AG08395 (cell line): Measurements from ENCODE around the gene ADGRB3.

Experiments used
- DNase-seq: peaks from one replicate; pipeline ENCODE4 v3.0.0; 2012; ENCODE audit warnings: mixed read lengths, low spot score

Gene ADGRB3

DNA sequence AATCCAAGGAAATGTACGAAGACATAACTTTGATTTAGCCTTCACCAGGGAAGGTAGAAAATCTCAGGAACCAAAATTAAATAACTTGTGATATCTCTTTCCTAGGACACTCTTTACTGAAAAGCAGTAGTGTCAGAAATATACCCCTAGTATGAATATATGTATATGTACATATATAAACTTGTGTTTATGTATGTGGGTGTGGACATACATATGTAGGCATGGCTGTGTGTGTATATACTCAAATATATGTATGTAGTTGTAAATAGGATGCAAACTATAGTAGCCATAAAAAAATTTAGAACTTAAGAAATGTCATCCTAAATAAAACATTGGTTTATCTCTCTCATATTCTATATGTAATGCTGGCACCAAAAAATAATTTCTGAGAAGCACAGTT is 500.8 kb downstream of the ADGRB3 start:
- DNase-seq: no peak

DNA sequence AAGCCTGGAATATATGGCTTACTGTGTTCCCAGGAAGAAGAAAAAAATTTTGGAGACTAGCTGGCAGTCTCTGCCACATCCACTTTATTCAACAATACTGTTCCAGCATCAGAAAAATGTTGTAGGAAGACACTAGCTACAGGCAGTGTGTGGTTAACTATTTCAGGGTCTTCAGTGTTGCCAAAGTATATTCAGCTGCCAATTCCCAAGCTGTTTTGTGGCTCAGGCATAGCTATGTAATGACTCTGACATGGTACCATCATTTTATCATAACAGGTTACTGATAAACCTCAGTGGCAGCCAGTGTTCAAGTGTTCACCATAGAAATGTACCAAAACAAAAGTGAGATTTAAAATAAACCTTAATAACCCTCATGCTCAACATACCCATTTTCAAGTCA is 503.1 kb downstream of the ADGRB3 start:
- DNase-seq: no peak

DNA sequence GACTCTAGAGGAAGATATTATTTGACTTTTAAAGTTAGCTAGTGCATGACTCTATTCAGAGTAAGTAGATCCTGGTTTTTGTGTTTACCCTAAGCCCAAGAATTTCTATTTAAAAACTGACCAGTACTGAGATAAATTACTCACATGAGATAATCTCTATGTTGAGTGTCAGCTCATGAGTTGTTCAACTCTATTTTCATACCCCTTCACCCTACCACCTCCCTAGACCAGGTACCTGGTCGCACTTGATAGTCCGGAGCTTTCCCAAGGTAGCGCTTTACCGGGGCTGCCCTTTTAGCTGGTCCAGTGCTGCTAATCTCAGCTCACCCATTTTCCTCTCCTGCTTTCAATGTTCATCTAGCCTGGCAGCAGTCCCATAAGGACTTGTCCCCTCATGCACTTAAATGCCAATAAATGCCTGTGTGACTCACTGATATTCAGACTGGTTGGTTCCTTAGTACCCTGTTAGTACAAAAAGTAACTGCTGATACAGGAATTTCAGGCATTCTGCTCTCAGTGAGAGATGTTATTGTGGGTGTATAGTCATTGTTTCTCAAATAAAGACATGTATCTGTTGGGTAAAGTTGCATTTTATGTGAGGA is 503.9 kb downstream of the ADGRB3 start:
- no peak for DNase-seq

DNA sequence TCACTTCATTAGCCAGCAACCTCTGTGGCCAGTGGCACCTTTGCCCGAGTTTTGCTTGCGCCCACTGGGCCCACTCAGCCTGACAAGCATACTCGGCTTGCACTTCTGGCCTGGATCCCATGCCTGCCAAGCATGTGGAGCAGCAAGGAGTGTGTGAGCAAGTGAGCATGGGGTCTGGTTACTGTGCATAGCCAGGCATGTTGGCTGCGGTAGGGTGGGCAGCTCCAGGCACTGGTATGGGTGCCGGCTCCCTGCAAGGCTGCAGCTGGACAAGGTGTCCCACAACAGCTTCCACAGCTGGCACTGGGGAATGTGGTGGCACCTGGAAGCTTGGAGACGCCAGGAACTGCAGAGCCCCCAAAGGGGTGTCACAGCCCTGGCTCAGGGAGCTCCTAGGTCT is 510.0 kb downstream of the ADGRB3 start:
- no peak for DNase-seq

DNA sequence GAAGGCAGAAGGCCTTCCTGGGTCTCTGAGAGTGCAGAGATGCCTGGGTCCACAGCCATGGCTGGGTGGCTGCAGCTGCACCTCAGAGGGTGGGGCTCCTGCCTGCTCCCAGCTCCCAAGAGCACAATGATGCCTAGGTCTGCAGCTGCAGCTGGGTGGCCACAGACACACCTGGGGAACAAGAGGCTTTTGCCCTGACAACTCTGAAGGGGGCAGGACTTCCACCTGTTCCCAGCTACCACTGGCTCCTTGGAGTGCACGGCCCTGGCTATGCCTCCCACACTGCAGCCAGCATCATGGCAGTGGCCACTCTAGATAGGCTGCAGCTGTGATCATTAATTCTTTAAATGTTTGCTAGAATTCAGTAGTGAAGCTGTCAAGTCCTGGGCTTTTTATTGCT is 511.3 kb downstream of the ADGRB3 start:
- DNase-seq: no peak

DNA sequence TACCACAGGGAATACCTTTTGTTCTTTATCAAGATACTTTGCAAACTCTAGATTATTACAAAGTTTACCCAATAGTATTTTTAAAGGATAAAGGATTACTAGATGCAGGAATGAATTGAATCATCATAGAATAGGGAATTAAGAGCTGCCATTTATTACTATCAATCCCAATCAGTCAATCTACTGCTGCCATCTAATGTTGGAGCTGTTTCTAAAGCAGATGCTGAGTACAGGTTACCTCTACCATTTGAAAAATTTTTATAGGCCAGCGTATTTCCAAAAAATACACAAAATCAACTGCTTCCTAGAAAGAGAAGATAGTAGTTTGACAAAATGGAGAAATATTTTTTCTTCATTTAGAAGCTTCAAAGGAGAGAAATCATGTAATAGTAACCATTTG is 520.4 kb downstream of the ADGRB3 start:
- DNase-seq: no peak

DNA sequence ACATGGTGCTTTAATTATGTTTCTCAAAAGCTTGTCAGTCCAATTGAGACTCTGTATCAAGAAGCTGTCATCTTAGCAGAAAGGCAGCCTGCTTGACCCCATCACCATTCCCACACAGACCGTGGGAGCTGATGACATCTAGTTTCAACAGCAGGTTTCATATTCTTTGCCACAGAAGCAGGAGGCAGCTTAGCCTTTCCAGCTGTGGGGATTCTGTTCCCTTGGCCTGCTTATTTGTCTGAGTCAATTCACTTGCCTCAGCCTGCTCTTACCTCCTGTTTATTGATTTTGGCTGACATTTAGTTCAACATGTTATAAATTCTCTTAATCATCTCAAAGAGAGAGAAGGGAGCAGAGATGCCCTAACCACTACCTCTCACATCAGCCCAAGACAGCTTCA is 527.7 kb downstream of the ADGRB3 start:
- DNase-seq: no peak

DNA sequence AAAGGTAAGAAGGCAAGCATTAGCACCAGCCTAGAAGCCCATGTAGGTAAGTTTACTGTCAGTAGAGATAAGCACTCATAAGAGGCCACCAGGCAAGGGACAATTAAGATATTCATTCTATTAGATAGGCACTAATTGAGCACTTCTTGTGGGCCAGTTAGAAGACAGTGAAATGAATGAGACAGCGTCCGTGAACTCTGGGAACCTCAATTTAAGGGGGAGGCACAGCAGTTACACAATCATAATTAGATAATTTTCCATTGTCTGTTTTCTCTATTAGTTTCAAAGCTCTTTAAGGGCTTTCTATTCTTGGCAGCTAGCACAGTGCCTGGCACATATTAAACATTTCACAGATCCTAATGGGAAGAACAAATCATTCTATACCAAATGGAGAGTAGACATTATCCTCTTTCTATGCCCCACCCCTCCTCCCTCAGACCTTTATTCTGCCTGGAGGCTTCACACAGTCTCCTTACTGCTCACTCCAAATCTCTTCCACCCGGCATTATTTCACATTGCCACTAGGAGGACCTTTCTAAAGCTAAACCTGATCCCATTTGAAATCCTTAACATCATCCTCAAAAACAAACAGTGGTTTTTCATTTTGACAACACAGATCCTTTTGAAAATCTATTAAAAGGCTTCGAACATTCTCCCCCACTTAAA is 529.6 kb downstream of the ADGRB3 start:
- DNase-seq: no peak

DNA sequence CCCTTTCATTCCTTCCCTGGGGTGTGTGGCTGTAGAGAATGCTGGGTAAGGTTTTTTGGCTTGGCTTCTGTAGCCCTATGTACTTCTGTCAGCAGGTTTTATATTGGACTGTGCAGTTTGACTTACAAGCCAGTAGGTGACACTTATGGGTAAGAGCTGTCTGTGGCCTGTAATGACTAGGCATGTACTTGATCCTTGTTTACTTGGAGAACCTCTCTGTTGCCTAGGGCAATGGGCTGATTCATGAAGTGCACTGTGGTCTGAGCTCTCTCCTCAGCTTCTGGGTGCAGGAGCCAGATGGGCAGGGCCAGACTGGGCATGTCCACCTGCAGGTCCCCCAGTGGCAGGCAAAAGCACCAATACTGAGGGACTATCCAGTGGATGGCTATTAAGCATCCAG is 544.6 kb downstream of the ADGRB3 start:
- no peak for DNase-seq

DNA sequence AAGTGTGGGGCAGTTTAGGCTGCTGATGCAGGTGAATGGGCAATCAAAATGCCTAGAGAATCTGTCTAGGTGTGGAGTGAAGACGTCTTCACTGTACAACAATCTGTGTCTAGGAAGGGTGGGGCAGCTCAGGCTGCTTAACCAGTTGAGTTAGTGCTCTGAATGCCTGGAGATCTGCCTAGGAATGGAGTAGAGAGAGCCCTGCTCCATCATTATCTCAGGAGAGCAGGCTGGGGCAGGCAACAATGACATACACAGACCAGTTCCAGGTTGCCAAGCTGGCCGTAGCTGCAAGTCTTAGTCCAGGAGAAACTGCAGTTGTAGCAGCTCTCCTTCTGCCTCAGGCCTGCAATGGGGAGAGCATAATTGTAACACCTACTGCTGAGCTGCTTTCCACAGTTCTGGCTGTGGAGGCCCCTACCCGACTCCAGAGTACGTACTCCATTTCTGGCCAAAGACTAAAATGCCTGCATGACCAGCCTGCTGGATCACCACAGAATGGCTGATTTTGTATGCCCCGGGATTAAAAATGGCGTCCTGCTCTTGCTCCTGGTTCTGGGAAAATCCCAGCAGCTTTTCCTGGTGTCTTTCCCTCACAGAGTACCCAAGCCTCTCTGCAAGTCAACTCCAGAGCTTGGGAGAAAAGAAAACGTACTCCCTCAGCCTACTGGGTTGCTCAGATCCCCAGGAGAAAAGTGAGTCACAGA is 545.4 kb downstream of the ADGRB3 start:
- no peak for DNase-seq

DNA sequence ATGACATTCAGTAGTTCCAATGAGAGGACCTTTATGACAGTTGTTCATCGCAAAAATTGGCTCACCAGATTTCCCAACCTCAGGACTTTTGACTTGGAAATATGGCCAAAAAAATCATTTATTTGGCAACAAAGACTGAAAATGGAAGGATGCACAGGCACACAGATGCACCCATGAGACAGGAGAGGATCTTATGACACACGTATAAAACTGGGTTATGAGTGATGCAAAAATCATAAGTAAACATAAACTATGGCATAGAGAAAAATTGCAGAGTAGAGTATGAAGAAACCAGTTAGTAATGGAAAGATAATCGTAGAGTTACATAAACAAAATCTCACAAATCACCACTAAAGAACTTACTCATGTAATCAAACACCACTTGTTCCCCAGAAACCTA is 546.9 kb downstream of the ADGRB3 start:
- DNase-seq: no peak

DNA sequence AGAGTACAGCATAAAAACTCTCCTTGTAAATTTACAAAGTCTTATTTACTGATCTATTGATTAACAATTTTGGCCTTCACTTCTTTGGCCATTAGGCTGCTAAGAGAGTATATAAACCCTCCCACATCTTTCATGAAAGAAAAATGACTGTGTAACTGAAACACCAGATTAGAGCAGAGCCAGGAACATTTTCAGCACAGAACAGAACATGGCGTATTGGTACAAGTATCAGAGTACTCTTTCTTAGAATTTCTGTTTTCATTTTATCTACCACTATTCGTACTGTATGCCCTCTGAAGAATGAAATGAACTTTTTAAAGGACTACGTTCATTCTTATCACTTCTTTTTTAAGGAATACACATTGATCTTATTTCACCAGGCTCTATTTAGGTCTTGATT is 550.2 kb downstream of the ADGRB3 start:
- DNase-seq: no peak

DNA sequence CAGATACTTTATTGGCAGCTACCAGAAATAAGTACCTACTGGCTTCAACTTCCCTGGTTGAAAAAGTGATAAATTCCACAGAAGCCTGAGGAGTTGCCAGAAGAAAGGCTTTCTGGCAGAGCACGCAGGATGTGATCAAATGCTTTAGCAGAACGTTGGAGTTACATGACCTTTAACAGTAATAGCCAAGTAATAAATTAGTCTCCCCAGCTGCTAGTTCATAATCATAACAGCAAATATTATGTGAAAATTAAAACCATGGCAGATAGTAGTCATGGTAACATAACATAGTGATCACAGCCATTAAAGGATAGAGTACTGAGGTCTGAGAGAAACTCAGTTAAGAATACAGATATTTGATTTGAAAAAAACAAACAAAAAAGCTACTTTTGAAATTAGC is 567.7 kb downstream of the ADGRB3 start:
- no peak for DNase-seq

DNA sequence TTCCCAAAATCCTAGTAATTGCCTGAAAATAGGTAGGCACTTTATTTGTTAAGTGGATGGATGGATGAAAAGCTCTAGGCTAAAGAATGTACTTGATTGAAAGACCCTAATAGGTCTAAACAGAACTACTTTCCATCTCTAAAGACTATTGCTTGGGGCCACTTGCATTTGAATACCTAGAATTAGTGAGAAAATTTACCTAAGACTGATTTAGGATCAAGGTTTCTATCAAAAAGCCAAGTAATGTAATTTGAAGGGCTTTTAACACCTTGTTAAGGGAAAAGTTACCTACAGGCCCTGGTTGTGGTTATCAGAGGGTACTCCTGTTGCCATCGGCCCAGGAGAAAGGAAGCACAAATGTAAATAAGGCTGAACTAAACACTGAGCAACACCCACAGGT is 581.0 kb downstream of the ADGRB3 start:
- no peak for DNase-seq

DNA sequence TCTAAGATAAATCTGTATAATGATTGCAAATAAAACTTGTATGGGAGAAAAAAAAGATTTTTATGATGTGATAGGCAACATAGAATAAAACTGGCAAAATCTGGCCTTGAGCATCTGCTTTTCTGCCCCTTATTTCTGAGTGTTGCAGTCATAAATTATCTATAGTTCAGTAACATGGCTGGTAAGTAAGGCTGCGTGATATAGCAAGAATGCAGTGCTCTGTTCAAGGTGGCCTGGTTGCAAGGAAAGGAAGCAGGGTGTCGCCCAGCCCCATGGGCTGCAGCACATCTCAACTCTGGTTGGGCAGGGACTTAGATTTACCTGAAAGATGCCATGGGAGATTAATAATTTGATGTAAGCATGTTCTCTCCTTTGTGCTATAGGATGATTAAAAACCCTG is 582.3 kb downstream of the ADGRB3 start:
- no peak for DNase-seq

DNA sequence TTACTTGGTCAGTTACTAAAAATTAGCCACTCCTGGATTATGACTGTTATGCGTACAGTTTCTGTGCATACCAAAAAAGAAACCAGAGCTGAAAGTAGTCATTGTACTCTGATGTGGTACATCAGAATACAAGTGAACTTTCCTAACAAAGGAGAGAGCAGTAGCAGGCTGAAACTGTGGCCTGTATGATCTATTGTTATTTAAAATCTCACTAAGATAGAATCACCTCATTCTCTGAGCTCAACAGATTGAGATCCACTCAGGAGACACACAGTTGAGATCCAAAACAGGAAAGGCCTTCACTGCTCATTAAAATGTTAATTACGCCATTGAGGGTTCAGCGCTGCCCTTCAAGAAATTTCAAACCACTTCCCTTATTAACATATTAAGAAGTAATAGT is 585.3 kb downstream of the ADGRB3 start:
- DNase-seq: no peak

DNA sequence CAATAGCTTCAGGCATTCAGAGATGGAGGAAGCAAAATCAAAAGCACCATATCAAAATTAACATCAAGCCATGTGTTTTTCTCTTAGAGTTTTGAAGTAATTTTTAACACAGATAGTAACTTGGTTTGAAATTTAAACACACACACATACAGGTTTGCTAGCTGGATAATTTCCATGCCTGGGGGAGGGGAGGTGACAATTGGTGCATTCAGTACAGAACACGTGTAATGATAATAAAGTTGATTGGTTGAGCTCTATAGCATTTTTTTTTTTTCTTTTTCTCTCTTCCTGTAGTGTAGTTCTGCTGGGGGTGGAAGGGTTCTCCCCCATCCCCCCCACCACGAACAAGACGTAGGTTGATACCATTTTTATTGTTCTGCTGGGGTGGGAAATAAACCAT is 596.9 kb downstream of the ADGRB3 start:
- no peak for DNase-seq

DNA sequence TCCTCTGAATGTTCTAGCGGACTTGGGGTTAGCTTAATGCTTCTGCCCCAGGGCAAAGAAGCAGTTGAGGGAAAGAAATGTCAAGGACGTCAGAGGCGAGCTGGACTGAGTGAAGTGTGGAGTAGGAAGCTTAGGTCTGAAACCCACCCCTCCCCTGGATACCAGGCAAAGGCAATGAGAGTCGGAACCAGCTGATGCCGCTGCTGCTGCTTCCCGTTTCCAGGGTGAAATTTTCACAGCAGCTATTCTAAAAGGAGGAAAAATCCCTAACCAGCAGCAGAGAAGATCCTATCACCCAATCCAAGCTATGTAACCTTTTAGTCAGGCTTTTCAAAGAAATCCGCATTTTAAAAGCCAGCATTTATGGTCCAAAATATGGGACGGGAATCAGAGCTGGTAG is 597.4 kb downstream of the ADGRB3 start:
- no peak for DNase-seq

DNA sequence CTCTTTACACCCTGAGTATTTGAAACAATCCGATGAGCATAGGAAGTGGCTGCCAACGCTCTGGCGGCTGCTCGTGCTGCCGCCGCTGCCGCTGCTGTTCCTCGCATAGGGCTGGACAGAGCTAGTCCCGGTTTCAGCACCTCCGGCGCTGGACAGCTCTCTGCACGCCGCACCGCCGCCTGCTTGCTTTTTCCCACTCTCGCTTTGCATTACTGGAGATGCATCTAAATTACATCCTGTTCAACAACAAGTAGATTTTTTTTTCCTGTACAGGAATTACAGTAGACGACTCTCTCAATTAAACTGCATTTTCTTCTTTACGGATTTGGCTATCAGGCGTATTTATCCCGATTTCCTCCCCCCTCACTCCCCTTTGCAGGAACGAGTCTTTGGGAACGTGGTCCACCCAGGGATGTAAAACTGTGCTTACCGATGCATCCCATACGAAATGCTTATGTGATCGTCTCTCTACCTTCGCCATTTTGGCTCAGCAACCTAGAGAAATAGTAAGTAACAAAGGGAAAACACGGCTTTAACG is 597.9 kb downstream of the ADGRB3 start:
- DNase-seq: peak; percentile 41

DNA sequence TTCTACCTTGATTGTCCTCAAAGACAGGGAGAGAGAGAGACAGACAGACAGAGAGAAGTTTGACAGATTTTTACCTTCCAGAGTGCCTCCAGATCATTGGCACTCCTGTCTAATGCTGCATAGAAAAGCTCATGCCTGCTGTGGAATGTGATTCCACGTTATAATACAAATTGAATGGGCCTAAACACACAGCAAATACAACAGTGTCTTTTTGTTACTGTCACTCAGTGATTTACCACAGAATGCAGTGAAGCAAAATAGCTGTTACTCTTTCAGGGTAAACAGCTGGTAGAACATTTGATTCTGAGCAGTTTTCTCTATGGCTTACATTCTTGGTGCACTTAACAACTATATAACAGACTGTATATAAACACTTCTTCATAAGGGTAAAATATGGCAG is 603.0 kb downstream of the ADGRB3 start:
- no peak for DNase-seq

DNA sequence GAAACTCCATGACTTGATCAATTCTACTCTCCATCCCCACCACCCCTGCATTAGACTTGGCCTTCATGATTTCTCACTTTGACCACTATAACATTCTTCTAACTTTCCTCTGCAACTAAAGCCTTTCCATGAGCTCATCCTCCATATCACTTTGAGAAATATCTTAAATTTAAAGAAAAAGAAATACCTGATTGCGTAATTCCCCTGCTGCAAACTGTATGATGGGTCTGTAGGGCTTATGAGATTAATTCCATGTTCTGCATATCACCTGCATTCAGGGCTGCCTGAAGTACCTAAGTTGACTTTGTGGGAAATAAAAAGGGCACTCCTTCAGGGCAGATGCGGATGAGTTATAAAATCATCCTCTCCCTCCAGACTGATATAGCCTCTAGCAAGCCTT is 611.9 kb downstream of the ADGRB3 start:
- DNase-seq: no peak

DNA sequence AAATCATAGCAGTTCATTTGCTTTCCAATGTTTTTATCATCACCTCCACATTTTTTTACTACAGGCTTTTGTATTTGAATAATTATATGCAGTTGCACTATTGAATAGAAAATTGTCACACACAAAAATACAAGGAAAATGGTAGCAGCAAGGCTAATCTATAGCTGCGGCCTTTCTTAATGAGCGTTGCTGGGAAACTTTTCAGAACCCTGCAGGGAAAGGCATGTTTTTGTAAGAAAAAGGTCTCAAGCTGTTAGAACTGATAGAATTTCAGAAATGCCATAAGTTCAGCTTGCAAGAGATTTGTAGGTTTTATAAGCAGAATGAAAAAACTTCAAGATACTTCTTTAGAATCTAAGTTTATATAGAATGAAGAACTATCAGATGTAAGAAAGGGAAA is 625.9 kb downstream of the ADGRB3 start:
- no peak for DNase-seq

DNA sequence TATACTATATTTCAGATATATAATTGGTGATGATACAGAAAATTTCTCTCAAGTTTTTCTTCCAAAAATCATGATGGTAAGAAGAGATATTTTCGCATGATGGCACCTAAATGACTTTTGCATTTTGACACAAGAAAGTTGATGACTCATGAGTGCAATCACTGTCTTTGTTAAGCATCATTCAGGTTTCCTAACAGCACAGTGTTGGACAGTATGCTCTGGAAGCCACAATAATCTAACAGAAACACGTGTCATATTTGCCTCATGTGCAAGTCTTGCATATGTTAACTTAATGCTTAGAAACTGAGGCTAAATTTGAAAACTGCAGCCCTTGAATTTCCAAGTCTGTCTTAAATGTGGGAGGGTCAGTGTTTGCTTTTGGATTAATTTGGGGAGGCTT is 628.2 kb downstream of the ADGRB3 start:
- DNase-seq: no peak

DNA sequence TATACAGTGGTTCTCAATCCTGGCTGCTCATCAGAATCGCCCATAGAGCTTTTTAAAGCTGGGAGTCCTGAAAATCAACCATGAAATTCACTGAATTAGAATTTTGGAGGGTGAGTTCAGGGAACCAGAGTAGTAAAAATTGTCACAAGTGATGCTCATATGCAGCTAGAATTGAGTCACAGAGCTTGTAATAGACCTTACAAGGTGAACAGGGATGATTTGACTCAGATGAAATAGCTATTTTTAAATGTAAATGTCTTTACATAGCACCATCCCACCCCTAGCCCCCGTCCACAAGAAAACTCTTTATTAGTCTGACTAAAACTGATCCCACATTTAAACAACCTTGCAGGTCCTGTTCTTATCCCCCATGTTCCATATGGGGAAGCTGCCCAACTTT is 630.0 kb downstream of the ADGRB3 start:
- DNase-seq: no peak
